ENCODE results near the gene DNPEP.

GRCh38 chr2:219401606-219402005 is 13.9 kb upstream of the DNPEP start:
- TF ChIP-seq EZH2 (IDR thresholded peaks at IDR 0.05; ENCODE audit: borderline replicate concordance, low read length) = no peak
- TF ChIP-seq CTCF (IDR thresholded peaks at IDR 0.05; ENCODE audit: low read length) = no peak
